ENCODE results near the gene PODN.

PODN gene

GRCh38 chr1:53133261-53134041, 71.4 kb downstream of the PODN start:
- no peak for DNase-seq (ENCODE audit: low read depth)

GRCh38 chr1:53134042-53134485, 72.1 kb downstream of the PODN start:
- no peak for DNase-seq (ENCODE audit: low read depth)
